HepG2 (cell line): Measurements from ENCODE around the gene KANK4. TPM values are rescaled to one million over a fixed set of nuclear protein-coding genes. Genes with fewer than 3 reads are reported as not detected.

Experiments
- CC2D1A ChIP-seq: sonication (generic); formaldehyde crosslinking; IDR thresholded peaks from 2 replicates; pipeline ENCODE4 v1.8.1; 2023; ENCODE audit warnings: mild to moderate bottlenecking, missing genetic modification reagents
- EZH2 ChIP-seq: conservative IDR thresholded peaks from 2 replicates; pipeline ENCODE4 v1.6.1; 2012; ENCODE audit warnings: mild to moderate bottlenecking, low read depth, low read length, moderate library complexity
- NFAT5 ChIP-seq: sonication (generic); formaldehyde crosslinking; IDR thresholded peaks from 2 replicates; pipeline ENCODE4 v1.4.0; 2020; ENCODE audit warnings: missing genetic modification reagents
- ZFP36L1 ChIP-seq: sonication (generic); formaldehyde crosslinking; IDR thresholded peaks from 2 replicates; pipeline ENCODE4 v1.8.0; 2022; ENCODE audit warnings: mild to moderate bottlenecking, missing genetic modification reagents, moderate library complexity
- ZNF496 ChIP-seq: sonication (generic); formaldehyde crosslinking; IDR thresholded peaks from 2 replicates; pipeline ENCODE4 v1.8.1; 2023; ENCODE audit warnings: mild to moderate bottlenecking, moderate library complexity, missing genetic modification reagents; ENCODE audit not compliant: insufficient replicate concordance
- ZNF512B ChIP-seq: sonication (generic); formaldehyde crosslinking; IDR thresholded peaks from 2 replicates; pipeline ENCODE4 v1.5.1; 2020; ENCODE audit warnings: missing genetic modification reagents, mild to moderate bottlenecking, borderline replicate concordance
- polyA plus RNA-seq, 8 experiments: library from polyadenylated mRNA; depleted of rRNA in 3 of 8; stranded (reverse) in 7 of 8; unstranded in 1 of 8; fragments of >200 nt; fragmentation: Illumina TruSeq in 4 of 8; extraction: Trizol in 4 of 8; gene quantifications; 2 replicates each; pipeline versions ENCODE4 v1.2.1 to v1.2.3, GENCODE V29; 2011 to 2016; ENCODE audit warnings: low read depth in 4 of 8, missing spikeins in 1 of 8, mixed read lengths in 1 of 8; ENCODE audit not compliant: insufficient read depth in 1 of 8
- total RNA-seq, 5 experiments: library from RNA; depleted of rRNA; stranded (reverse); fragments of >200 nt; fragmentation: Illumina TruSeq; extraction: Trizol; gene quantifications; 2 replicates each; pipeline ENCODE4 v1.2.3, GENCODE V29; 2016; ENCODE audit warnings: low read depth in 1 of 5

The KANK4 gene
- total and polyA plus RNA-seq, 2 of the 13 experiments (the other 11 are each of a cell fraction or from before 2014, with no cell fraction given): 16.1 to 25.7 TPM

GRCh38 chr1:62276791-62277190, 42.4 kb downstream of the KANK4 start (continued):
- TF ChIP-seq ZNF496: no peak
- TF ChIP-seq ZNF512B (CRISPR knock-in tag): no peak
- no peak for TF ChIP-seq EZH2
- no peak for TF ChIP-seq CC2D1A (CRISPR knock-in tag)
- no peak for TF ChIP-seq NFAT5 (CRISPR knock-in tag)
- no peak for TF ChIP-seq ZFP36L1 (CRISPR knock-in tag)
